ENCODE results near the gene CNNM1. TPM values are rescaled to one million over a fixed set of nuclear protein-coding genes. Genes with fewer than 3 reads are reported as not detected.

CNNM1 gene
- total RNA-seq, 1 donor from 2014 or later: not detected

GRCh38 chr10:99422529-99423096, 93.5 kb downstream of the CNNM1 start:
- Mint-ChIP-seq H3K4me3 (no peak overlapping the region), H3K9me3 (no peaks in the 10 kb centered on the region), H3K4me1 (no peaks in the 10 kb centered on the region), H3K27me3 (no peaks in the 10 kb centered on the region), H3K36me3 (ENCODE audit: low read depth) (peaks cover 56% of the 10 kb centered on the region), H3K27ac (no peak overlapping the region)
- ChIA-PET POLR2A (no interaction called here), CTCF (interaction anchor here (2.0 kb wide), 1 partner anchor 190 kb away, joined by 6 read pairs; no protein-coding TSS in a partner anchor)
- ATAC-seq (ENCODE audit: low read depth): no peak
- no peak for TF ChIP-seq CTCF (IDR thresholded peaks at IDR 0.05)
- intact Hi-C loops (cut with micrococcal nuclease): no loop called here
- no peak for DNase-seq

- Mint-ChIP-seq H3K9me3 (no peaks in the 10 kb centered on the region), H3K27ac (no peak overlapping the region), H3K36me3 (ENCODE audit: low read depth) (peaks cover 37% of the 10 kb centered on the region), H3K4me1 (peaks cover 9% of the 10 kb centered on the region), H3K4me3 (no peak overlapping the region), H3K27me3 (no peaks in the 10 kb centered on the region)
- DNase-seq (no peak), ATAC-seq (ENCODE audit: low read depth) (no peak)
- intact Hi-C loops (cut with micrococcal nuclease): no loop called here
- no peak for TF ChIP-seq CTCF (IDR thresholded peaks at IDR 0.05)
- CTCF ChIA-PET: interaction anchor here (2.1 kb wide), 1 partner anchor 11 kb away, joined by 13 read pairs; no protein-coding TSS in a partner anchor
- POLR2A ChIA-PET: no interaction called here
Measured at GRCh38 chr10:99424656-99425055, 95.5 kb downstream of the CNNM1 start.

GRCh38 chr10:99425204-99425603, 96.0 kb downstream of the CNNM1 start:
- CTCF ChIA-PET: interaction anchor here (2.1 kb wide), 1 partner anchor 10 kb away, joined by 13 read pairs; no protein-coding TSS in a partner anchor
- H3K36me3 Mint-ChIP-seq (ENCODE audit: low read depth): peaks cover 31% of the 10 kb centered on the region
- intact Hi-C loops (cut with micrococcal nuclease): no loop called here
- no peak for TF ChIP-seq CTCF (IDR thresholded peaks at IDR 0.05)
- ATAC-seq (ENCODE audit: low read depth) (no peak), DNase-seq (no peak)
- no peaks in the 10 kb centered on the region for H3K27me3 Mint-ChIP-seq
- H3K4me1 Mint-ChIP-seq: peaks cover 14% of the 10 kb centered on the region
- H3K9me3 Mint-ChIP-seq: no peaks in the 10 kb centered on the region
- no peak overlapping the region for H3K4me3 Mint-ChIP-seq
- POLR2A ChIA-PET: no interaction called here
- H3K27ac Mint-ChIP-seq: no peak overlapping the region

GRCh38 chr10:99426689-99427088, 97.5 kb downstream of the CNNM1 start:
- H3K4me3 Mint-ChIP-seq: no peak overlapping the region
- H3K27ac Mint-ChIP-seq: no peak overlapping the region
- DNase-seq (no peak), ATAC-seq (ENCODE audit: low read depth) (no peak)
- peaks cover 25% of the 10 kb centered on the region for H3K4me1 Mint-ChIP-seq
- POLR2A ChIA-PET: no interaction called here
- no peaks in the 10 kb centered on the region for H3K27me3 Mint-ChIP-seq
- peaks cover 29% of the 10 kb centered on the region for H3K36me3 Mint-ChIP-seq (ENCODE audit: low read depth)
- intact Hi-C loops (cut with micrococcal nuclease): no loop called here
- H3K9me3 Mint-ChIP-seq: no peaks in the 10 kb centered on the region
- CTCF ChIA-PET: interaction anchor here (2.1 kb wide), 1 partner anchor 9 kb away, joined by 13 read pairs; no protein-coding TSS in a partner anchor
- TF ChIP-seq CTCF (IDR thresholded peaks at IDR 0.05): no peak

- ChIA-PET CTCF (no interaction called here), POLR2A (no interaction called here)
- peaks cover 29% of the 10 kb centered on the region for H3K4me1 Mint-ChIP-seq
- no peak for ATAC-seq (ENCODE audit: low read depth)
- intact Hi-C loops (cut with micrococcal nuclease): no loop called here
- no peak for TF ChIP-seq CTCF (IDR thresholded peaks at IDR 0.05)
- H3K36me3 Mint-ChIP-seq (ENCODE audit: low read depth): peaks cover 25% of the 10 kb centered on the region
- DNase-seq: no peak
- no peak overlapping the region for H3K27ac Mint-ChIP-seq
- H3K27me3 Mint-ChIP-seq: no peaks in the 10 kb centered on the region
- no peak overlapping the region for H3K4me3 Mint-ChIP-seq
- H3K9me3 Mint-ChIP-seq: no peaks in the 10 kb centered on the region
Measured at GRCh38 chr10:99427566-99428190, 98.5 kb downstream of the CNNM1 start.
